HepG2 (cell line): ENCODE results near the gene MEGF6. TPM values are rescaled to one million over a fixed set of nuclear protein-coding genes. Genes with fewer than 3 reads are reported as not detected.

Source experiments
- AGO2 ChIP-seq: fragments of 200-400 bp; formaldehyde crosslinking; optimal IDR thresholded peaks from 2 replicates; pipeline ENCODE3; 2017; ENCODE audit warnings: mild to moderate bottlenecking, low read depth, low read length, moderate library complexity
- CC2D1A ChIP-seq: sonication (generic); formaldehyde crosslinking; IDR thresholded peaks from 2 replicates; pipeline ENCODE4 v1.8.1; 2023; ENCODE audit warnings: mild to moderate bottlenecking, missing genetic modification reagents
- GTF2F1 ChIP-seq: fragments of 150-350 bp; IDR thresholded peaks from 2 replicates; pipeline ENCODE4 v1.6.1; 2014; ENCODE audit warnings: low read length
- GTF3A ChIP-seq: sonication (generic); formaldehyde crosslinking; conservative IDR thresholded peaks from 2 replicates; pipeline ENCODE4 v1.4.0; 2020; ENCODE audit warnings: mild to moderate bottlenecking, missing genetic modification reagents
- KDM5B ChIP-seq: sonication (generic); formaldehyde crosslinking; IDR thresholded peaks from 2 replicates; pipeline ENCODE4 v1.4.0; 2020; ENCODE audit warnings: missing genetic modification reagents, mild to moderate bottlenecking, borderline replicate concordance
- KDM6A ChIP-seq: IDR thresholded peaks from 2 replicates; pipeline ENCODE4 v1.6.1; 2016; ENCODE audit warnings: low read depth
- PATZ1 ChIP-seq: sonication (generic); formaldehyde crosslinking; IDR thresholded peaks from 2 replicates; pipeline ENCODE4 v1.4.0; 2020; ENCODE audit warnings: missing genetic modification reagents
- PRPF4 ChIP-seq: fragments of 200-400 bp; formaldehyde crosslinking; IDR thresholded peaks from 2 replicates; pipeline ENCODE4 v1.6.1; 2016; ENCODE audit warnings: low read length, low read depth; ENCODE audit not compliant: poor library complexity, severe bottlenecking
- SMARCE1 ChIP-seq: fragments of 450-650 bp; IDR thresholded peaks from 2 replicates; pipeline ENCODE4 v1.6.1; 2017; ENCODE audit warnings: borderline replicate concordance
- SNAPC2 ChIP-seq: sonication (generic); formaldehyde crosslinking; IDR thresholded peaks from 2 replicates; pipeline ENCODE4 v1.8.1; 2022; ENCODE audit warnings: mild to moderate bottlenecking, missing genetic modification reagents
- TBX2 ChIP-seq: sonication (generic); formaldehyde crosslinking; IDR thresholded peaks from 2 replicates; pipeline ENCODE4 v1.5.0; 2020; ENCODE audit warnings: missing genetic modification reagents, mild to moderate bottlenecking, borderline replicate concordance
- THRA ChIP-seq: sonication (generic); formaldehyde crosslinking; IDR thresholded peaks from 2 replicates; pipeline ENCODE4 v1.4.0; 2020; ENCODE audit warnings: missing genetic modification reagents, borderline replicate concordance
- ZNF263 ChIP-seq: sonication (generic); formaldehyde crosslinking; IDR thresholded peaks from 2 replicates; pipeline ENCODE4 v1.4.0; 2020; ENCODE audit warnings: missing genetic modification reagents
- ZNF337 ChIP-seq: sonication (generic); formaldehyde crosslinking; IDR thresholded peaks from 2 replicates; pipeline ENCODE4 v1.5.1; 2020; ENCODE audit warnings: missing genetic modification reagents, low read depth, mild to moderate bottlenecking, borderline replicate concordance
- ZNF580 ChIP-seq: IDR thresholded peaks from 2 replicates; pipeline ENCODE4 v1.6.1; 2016; ENCODE audit warnings: low read depth, borderline replicate concordance
- ZNF615 ChIP-seq: sonication (generic); formaldehyde crosslinking; IDR thresholded peaks from 2 replicates; pipeline ENCODE4 v1.5.0; 2020; ENCODE audit warnings: mild to moderate bottlenecking, missing genetic modification reagents, borderline replicate concordance
- ZNF687 ChIP-seq: sonication (generic); formaldehyde crosslinking; IDR thresholded peaks from 2 replicates; pipeline ENCODE4 v1.5.1; 2020; ENCODE audit warnings: mild to moderate bottlenecking, missing genetic modification reagents, moderate library complexity
- ZNF761 ChIP-seq: sonication (generic); formaldehyde crosslinking; conservative IDR thresholded peaks from 2 replicates; pipeline ENCODE4 v1.4.0; 2020; ENCODE audit warnings: mild to moderate bottlenecking, missing genetic modification reagents
- polyA plus RNA-seq, 8 experiments: library from polyadenylated mRNA; depleted of rRNA in 3 of 8; stranded (reverse) in 7 of 8; unstranded in 1 of 8; fragments of >200 nt; fragmentation: Illumina TruSeq in 4 of 8; extraction: Trizol in 4 of 8; gene quantifications; 2 replicates each; pipeline versions ENCODE4 v1.2.1 to v1.2.3, GENCODE V29; 2011 to 2016; ENCODE audit warnings: low read depth in 4 of 8, missing spikeins in 1 of 8, mixed read lengths in 1 of 8; ENCODE audit not compliant: insufficient read depth in 1 of 8
- total RNA-seq, 5 experiments: library from RNA; depleted of rRNA; stranded (reverse); fragments of >200 nt; fragmentation: Illumina TruSeq; extraction: Trizol; gene quantifications; 2 replicates each; pipeline ENCODE4 v1.2.3, GENCODE V29; 2016; ENCODE audit warnings: low read depth in 1 of 5

The MEGF6 gene
- total and polyA plus RNA-seq, 2 of the 13 experiments (the other 11 are each of a cell fraction or from before 2014, with no cell fraction given), result 1.9 TPM

GRCh38 chr1:3459940-3460671 is 151.2 kb downstream of the MEGF6 start (continued):
- TF ChIP-seq ZNF580 (CRISPR knock-in tag) (no peak), ZNF687 (CRISPR knock-in tag) (peak; percentile 90), SMARCE1 (no peak), PATZ1 (CRISPR knock-in tag) (peak; percentile 86), GTF3A (no peak), ZNF263 (no peak), ZNF761 (0 out of 2 replicates have a peak, but pooled peaks have one; percentile 15), KDM5B (CRISPR knock-in tag) (no peak), ZNF337 (CRISPR knock-in tag) (no peak), CC2D1A (CRISPR knock-in tag) (no peak), THRA (CRISPR knock-in tag) (peak; percentile 47; the same call in 1 of the 2 replicates), GTF2F1 (no peak), PRPF4 (no peak), ZNF615 (CRISPR knock-in tag) (no peak), KDM6A (CRISPR knock-in tag) (peak; percentile 51), SNAPC2 (CRISPR knock-in tag) (no peak), AGO2 (no peak), TBX2 (peak; percentile 47)
